K562 (cell line): Measurements from ENCODE around the gene RPS19BP1.
"Not testable (repeated sequence)": the region's sequence is repeated elsewhere in the genome, so short reads cannot be mapped to it uniquely, and the experiment has no call there.

Source experiments
- CTCF ChIP-seq, 3 experiments: IDR thresholded peaks in 2 of 3; conservative IDR thresholded peaks in 1 of 3; 2 replicates each; pipeline ENCODE4 v1.5.1; 2011 to 2012; ENCODE audit warnings: low read length in 3 of 3, mild to moderate bottlenecking in 3 of 3, control low read depth in 2 of 3, improper control_type of control experiment in 1 of 3, inconsistent platforms in 1 of 3, low read depth in 1 of 3, mixed read lengths in 1 of 3, moderate library complexity in 1 of 3; ENCODE audit not compliant: insufficient read depth in 2 of 3
- E2F5 ChIP-seq: sonication (generic); formaldehyde crosslinking; IDR thresholded peaks from 2 replicates; pipeline ENCODE4 v1.8.0; 2022; ENCODE audit warnings: mild to moderate bottlenecking, missing genetic modification reagents
- JUNB ChIP-seq: fragments of 450-650 bp; formaldehyde crosslinking; conservative IDR thresholded peaks from 2 replicates; pipeline ENCODE4 v1.4.0; 2020; ENCODE audit warnings: mild to moderate bottlenecking
- NFYB ChIP-seq: IDR thresholded peaks from 2 replicates; pipeline ENCODE4 v1.6.1; 2011; ENCODE audit warnings: mild to moderate bottlenecking, moderate library complexity; ENCODE audit not compliant: insufficient read length; ENCODE audit errors: extremely low read depth

DNA sequence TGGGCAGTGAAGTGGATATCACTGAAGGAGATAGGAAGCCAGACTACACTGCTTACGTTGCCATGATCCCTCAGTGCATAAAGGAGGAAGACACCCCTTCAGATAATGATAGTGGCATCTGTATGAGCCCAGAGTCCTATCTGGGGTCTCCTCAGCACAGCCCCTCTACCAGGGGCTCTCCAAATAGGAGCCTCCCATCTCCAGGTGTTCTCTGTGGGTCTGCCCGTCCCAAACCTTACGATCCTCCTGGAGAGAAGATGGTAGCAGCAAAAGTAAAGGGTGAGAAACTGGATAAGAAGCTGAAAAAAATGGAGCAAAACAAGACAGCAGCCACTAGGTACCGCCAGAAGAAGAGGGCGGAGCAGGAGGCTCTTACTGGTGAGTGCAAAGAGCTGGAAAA lies 10.5 kb downstream of the RPS19BP1 start:
- not testable (repeated sequence) for TF ChIP-seq JUNB (CRISPR knock-in tag); NFYB; CTCF (IDR thresholded peaks at IDR 0.05 in 2 of 3, conservative IDR thresholded peaks at IDR 0.05 in 1 of 3; ENCODE audit: insufficient read depth in 2 of 3, low read depth in 1 of 3, low read length in 3 of 3); E2F5 (CRISPR knock-in tag)
